ENCODE results near the gene PTGIR.

Gene PTGIR

DNA sequence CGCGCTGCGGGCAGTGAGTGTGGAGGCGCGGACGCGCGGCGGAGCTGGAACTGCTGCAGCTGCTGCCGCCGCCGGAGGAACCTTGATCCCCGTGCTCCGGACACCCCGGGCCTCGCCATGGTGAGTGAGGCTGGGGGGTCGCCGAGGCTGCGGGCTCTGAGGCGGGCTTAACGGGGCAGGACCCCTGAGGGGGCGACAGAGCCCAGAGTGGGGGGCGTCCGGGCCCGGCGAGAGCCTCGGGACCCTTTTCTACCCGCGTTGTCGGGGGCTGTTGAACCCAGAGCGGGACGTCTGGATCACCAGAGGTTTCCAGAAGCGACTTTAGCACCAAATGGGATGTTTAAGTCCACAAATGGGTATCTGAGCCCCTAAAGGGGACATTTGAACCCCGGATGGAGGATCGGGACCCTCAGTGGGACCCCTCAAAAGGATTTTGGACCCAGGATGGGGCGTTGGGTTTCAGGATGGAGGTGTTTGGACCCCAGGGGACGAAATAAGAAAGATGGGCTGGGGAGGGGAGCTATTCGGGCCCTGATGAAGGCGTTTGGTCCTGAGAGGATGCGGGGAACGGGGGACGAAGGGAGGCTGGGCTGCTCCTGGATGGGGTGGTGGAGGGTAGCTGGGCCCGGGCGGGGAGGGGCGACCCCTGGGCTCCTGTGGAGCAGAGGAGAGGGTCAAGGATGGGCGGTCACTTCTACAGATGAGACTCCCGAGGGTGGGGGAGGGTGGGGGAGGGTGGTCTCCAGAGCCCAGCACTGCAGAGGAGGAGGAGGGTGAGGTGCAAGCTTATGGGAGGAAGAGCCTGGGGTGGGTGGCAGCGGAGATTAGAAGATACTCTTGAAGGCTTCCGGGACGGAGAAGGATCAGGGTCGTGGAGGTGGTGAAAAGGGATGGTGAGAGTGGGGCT lies 23.3 kb downstream of the PTGIR start, which contains the start of gene CALM3:
CALM3 (plus strand) TSS at position 13 of the 907 bp plus-strand sequence; CDS start at position 118, 105 bp downstream.
- DNase-seq (ENCODE audit: low read depth in 2 of 2) = no peak

- peak; percentile 97 for DNase-seq (ENCODE audit: low read depth in 2 of 2)
Measured at GRCh38 chr19:46600384-46601317, 24.2 kb downstream of the PTGIR start.

DNA sequence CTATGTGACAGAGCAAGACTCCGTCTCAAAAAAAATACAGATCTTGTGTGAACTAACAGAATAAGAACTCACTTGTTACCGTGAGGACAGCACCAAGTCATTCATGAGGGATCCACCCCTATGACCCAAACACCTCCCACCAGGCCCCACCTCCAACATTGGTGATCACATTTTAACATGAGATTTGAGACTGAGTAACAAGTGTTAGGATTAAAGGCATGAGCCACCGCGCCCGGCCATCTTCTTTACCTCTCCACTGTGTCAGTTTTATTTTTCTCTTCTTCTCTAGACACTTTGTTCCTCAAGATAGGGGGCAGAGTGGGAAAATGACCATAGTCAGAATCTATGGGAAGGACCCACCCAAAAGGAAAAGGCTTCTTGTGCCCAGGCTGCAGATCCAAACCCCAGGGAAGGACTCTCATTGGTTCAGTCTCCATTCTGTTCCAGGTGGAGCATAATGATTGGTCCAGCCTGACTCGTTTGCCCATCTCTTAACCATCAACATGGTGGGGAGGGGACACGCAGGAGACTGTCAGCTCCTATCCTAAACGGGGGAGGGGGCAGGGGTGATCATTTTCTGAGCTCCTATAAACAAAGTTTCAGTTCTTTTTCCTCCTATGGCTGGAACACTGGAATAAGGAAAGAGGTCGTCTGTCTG lies 25.0 kb downstream of the PTGIR start:
- DNase-seq (ENCODE audit: low read depth in 2 of 2) = no peak

GRCh38 chr19:46598372-46598917 lies 26.4 kb downstream of the PTGIR start:
- DNase-seq (ENCODE audit: low read depth in 2 of 2) = no peak

DNA sequence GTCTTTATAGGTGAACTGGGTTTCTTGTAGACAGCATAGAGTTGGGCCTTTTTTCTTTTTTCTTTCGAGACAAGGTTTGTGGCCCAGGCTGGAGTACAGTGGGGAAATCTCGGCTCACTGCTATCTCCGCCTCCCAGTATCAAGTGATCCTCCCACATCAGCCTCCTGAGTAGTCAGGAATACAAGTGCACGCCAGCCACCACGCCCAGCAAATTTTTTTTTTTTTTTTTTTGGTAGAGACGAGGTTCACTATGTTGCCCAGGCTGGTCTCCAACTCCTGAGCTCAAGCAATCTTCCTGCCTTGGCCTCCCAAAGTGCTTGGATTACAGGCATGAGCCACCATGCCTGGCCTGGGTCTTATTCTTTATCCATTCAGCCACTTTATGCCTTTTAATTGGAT lies 28.9 kb downstream of the PTGIR start:
- no peak for DNase-seq (ENCODE audit: low read depth in 2 of 2)

- DNase-seq (ENCODE audit: low read depth in 2 of 2) = no peak
Measured at GRCh38 chr19:46591870-46592269, 33.0 kb downstream of the PTGIR start.

DNA sequence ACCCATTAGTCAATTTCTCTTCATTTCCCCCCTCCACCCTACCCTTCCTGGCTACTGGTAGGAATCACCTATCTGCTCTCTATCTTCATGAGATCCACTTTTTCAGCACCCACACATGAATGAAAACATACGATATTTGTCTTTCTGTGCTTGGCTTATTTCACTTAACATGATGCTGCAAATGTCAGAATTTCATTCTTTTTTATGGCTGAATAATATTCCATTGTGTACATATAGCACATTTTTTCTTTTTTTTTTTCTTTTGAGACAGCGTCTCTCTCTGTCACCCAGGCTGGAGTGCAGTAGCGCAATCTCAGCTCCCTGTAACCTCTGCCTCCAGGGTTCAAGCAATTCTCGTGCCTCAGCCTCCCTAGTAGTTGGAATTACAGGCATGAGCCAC lies 33.6 kb downstream of the PTGIR start:
- no peak for DNase-seq (ENCODE audit: low read depth in 2 of 2)

DNA sequence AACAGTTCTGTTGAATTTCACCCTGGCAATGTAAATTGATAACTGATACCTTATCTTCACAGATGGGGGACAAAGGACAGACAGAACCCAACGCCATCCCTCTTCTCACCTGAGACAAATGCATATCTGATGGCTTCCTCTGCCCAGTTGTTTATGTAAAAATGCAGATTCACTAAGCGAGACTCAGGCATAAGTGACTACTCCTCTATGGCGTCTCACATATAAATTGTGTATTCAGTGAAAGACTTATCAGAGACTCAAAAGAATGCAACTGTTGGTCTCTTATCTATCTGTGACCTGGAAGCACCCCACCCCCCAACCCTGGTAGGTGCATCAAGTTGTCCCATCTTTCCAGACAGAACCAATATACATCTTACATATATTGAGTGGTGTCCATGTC lies 37.0 kb downstream of the PTGIR start:
- no peak for DNase-seq (ENCODE audit: low read depth in 2 of 2)

GRCh38 chr19:46586294-46586693 lies 38.6 kb downstream of the PTGIR start:
- no peak for DNase-seq (ENCODE audit: low read depth in 2 of 2)

DNA sequence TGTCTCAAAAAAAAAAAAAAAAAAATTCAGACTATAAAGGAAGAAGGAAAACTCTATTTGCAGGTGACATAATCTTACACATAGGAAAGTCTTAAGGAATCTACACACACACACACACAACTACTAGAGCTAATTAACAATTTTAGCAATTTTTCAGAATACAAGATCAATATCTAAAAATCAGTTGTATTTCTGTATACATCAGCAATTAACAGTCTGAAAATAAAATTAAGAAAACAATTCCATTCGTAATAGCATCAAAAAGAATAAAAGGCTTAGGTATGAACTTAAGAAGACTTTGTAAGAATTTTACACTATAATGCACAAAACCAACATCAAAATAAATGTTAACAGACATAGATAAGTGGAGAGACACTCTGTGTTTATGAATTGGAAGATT lies 39.4 kb downstream of the PTGIR start:
- no peak for DNase-seq (ENCODE audit: low read depth in 2 of 2)

- no peak for DNase-seq (ENCODE audit: low read depth in 2 of 2)
Measured at GRCh38 chr19:46580247-46580646, 44.6 kb downstream of the PTGIR start.

DNA sequence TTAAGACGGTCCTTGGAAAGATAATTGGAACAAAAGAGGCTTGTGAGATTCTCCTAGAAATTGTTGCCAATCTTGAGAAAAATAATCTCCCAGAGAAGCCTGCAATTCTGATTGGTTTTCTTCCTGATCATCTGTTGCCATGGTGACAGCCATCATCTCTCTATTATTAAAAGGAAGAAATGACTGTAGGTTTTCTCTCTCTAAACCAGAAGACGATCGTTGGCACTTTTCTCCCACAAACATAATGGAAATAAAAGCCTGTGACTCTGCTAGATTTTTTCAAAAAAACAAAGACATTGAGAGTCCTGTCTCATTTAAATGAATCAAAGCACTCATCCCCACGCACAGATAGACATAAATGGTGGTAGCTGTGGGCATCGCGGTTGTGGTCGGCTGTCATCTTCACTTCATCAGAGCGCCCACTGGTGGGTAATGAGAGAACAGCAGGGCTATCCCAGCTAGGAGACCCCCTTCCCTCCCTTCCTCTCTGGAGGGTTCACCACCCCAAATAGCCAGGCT lies 45.5 kb downstream of the PTGIR start:
- peak in 1 of 2 donors; percentile 21 for DNase-seq (ENCODE audit: low read depth in 2 of 2)

DNA sequence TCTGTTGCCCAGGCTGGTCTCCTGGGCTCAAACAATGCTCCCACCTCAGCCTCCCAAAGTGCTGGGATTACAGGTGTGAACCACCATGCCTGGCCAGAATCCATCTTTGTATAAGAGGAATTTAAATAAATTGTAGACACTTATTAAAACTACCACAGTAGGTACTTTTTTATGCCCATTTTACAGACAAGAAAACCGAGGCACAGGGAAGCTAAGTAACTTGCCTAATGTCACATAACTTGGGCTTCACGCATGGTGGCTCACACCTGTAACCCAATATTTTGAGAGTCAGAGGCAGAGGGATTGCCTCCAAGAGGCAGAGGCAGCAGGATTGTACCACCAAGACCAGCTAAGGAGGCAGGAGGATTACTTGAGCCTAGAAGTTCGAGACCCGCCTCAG lies 46.4 kb downstream of the PTGIR start:
- DNase-seq (ENCODE audit: low read depth in 2 of 2) = no peak

- peak; percentile 11 to 24 for DNase-seq (ENCODE audit: low read depth in 2 of 2)
Measured at GRCh38 chr19:46574533-46574932, 50.4 kb downstream of the PTGIR start.

- DNase-seq (ENCODE audit: low read depth in 2 of 2) = no peak
Measured at GRCh38 chr19:46573679-46574498, 51.0 kb downstream of the PTGIR start.

GRCh38 chr19:46571495-46571894 lies 53.4 kb downstream of the PTGIR start:
- DNase-seq (ENCODE audit: low read depth in 2 of 2) = no peak

Measured in stimulated activated CD4-positive, alpha-beta T cell treated with anti-CD3 and anti-CD28 coated beads, Interleukin-1b, Interleukin-23, amount 100 ng/mL, for 4 hours (primary cell).